H1 (cell line): Measurements from ENCODE around the gene CYREN. TPM values are rescaled to one million over a fixed set of nuclear protein-coding genes. Genes with fewer than 3 reads are reported as not detected.

Source experiments
- CTCF ChIA-PET: fragments of 300-600 bp; sonication (Branson Sonifier 250); formaldehyde crosslinking; loops from one replicate; lab custom pipeline; 2021; ENCODE audit not compliant: partially characterized antibody; lab: Charles Lee
- POLR2A ChIA-PET: fragments of 300-600 bp; sonication (Branson Sonifier 250); formaldehyde crosslinking; loops from one replicate; lab custom pipeline; 2021; ENCODE audit warnings: inconsistent platforms; ENCODE audit not compliant: partially characterized antibody; lab: Charles Lee
- DNase-seq, 2 experiments: peaks; one replicate each; pipeline versions ENCODE4 v3.0.0 to v3.0.0-alpha.2; 2010 to 2022; ENCODE audit warnings: low spot score in 2 of 2, low read depth in 1 of 2, mixed read lengths in 1 of 2
- FAIRE-seq: peaks from 2 replicates; lab custom pipeline; 2011; peaks lifted over from hg19 to GRCh38; lab: Jason Lieb, UNC
- H2AFZ ChIP-seq: 2 replicates; pipeline ENCODE4 v1.8.1; 2012; ENCODE audit warnings: low read length, inconsistent platforms
- H2AK5ac ChIP-seq: 2 replicates; pipeline ENCODE4 v1.6.1; 2013; ENCODE audit warnings: low read depth, low read length
- H2BK120ac ChIP-seq: replicated peaks from 2 replicates; pipeline ENCODE3; 2013; ENCODE audit warnings: low read depth, low read length, inconsistent platforms
- H2BK12ac ChIP-seq: 2 replicates; pipeline ENCODE4 v1.6.1; 2013; ENCODE audit warnings: low read depth, low read length
- H2BK15ac ChIP-seq: 2 replicates; pipeline ENCODE4 v1.6.1; 2013; ENCODE audit warnings: low read length
- H2BK20ac ChIP-seq: 2 replicates; pipeline ENCODE4 v1.6.1; 2013; ENCODE audit warnings: low read length
- H2BK5ac ChIP-seq: 2 replicates; pipeline ENCODE4 v1.6.1; 2013; ENCODE audit warnings: low read depth, low read length
- H3K14ac ChIP-seq: 2 replicates; pipeline ENCODE4 v1.6.1; 2013; ENCODE audit warnings: inconsistent platforms; ENCODE audit not compliant: insufficient read length
- H3K18ac ChIP-seq: 2 replicates; pipeline ENCODE4 v1.6.1; 2013; ENCODE audit warnings: low read length; ENCODE audit errors: extremely low read depth
- H3K23ac ChIP-seq: 2 replicates; pipeline ENCODE4 v1.6.1; 2013; ENCODE audit warnings: inconsistent platforms; ENCODE audit not compliant: insufficient read length
- H3K23me2 ChIP-seq: 2 replicates; pipeline ENCODE4 v1.6.1; 2013; ENCODE audit warnings: low read depth, low read length
- H3K27ac ChIP-seq: 2 replicates; pipeline ENCODE4 v1.6.1; 2011; ENCODE audit warnings: low read depth, low read length, inconsistent platforms
- H3K27me3 ChIP-seq, 4 experiments: replicated peaks in 1 of 4; 1 replicate in 1 of 4; 2 replicates in 3 of 4; pipeline versions ENCODE4 v1.6.1 to v1.8.1; 2011 to 2013; ENCODE audit warnings: low read length in 3 of 4, mild to moderate bottlenecking in 3 of 4, inconsistent platforms in 2 of 4, mixed read lengths in 2 of 4, moderate library complexity in 1 of 4; ENCODE audit not compliant: control insufficient read depth in 3 of 4, insufficient read depth in 3 of 4; ENCODE audit errors: extremely low read depth in 1 of 4
- H3K36me3 ChIP-seq, 4 experiments: 2 replicates each; pipeline versions ENCODE4 v1.6.1 to v1.8.1; 2011 to 2013; ENCODE audit warnings: mild to moderate bottlenecking in 4 of 4, low read length in 3 of 4, moderate library complexity in 2 of 4, control low read depth in 1 of 4, inconsistent platforms in 1 of 4; ENCODE audit not compliant: insufficient read depth in 4 of 4, control insufficient read depth in 2 of 4
- H3K4ac ChIP-seq: replicated peaks from 2 replicates; pipeline ENCODE3; 2013; ENCODE audit warnings: low read length, low read depth, mixed read lengths, inconsistent platforms; ENCODE audit not compliant: insufficient read length
- H3K4me1 ChIP-seq, 4 experiments: replicated peaks in 1 of 4; 1 replicate in 1 of 4; 2 replicates in 3 of 4; pipeline versions ENCODE4 v1.6.1 to v1.8.1; 2011 to 2013; ENCODE audit warnings: low read length in 3 of 4, inconsistent platforms in 2 of 4, mixed read lengths in 1 of 4; ENCODE audit not compliant: insufficient read depth in 4 of 4, control insufficient read depth in 3 of 4
- H3K4me2 ChIP-seq, 2 experiments: 2 replicates each; pipeline versions ENCODE4 v1.6.1 to v1.8.1; 2011 to 2013; ENCODE audit warnings: low read depth in 2 of 2, low read length in 2 of 2, control low read depth in 1 of 2, inconsistent platforms in 1 of 2, mild to moderate bottlenecking in 1 of 2; ENCODE audit not compliant: insufficient read depth in 1 of 2
- H3K4me3 ChIP-seq, 4 experiments: fragments of 200-600, 300-600 bp in 1 of 4; sonication (generic), shearing (Covaris generic), sonication (Bioruptor Twin) in 1 of 4; 2 replicates each; pipeline versions ENCODE4 v1.5.1 to v1.8.1; 2011 to 2016; ENCODE audit warnings: low read length in 4 of 4, low read depth in 3 of 4, control low read depth in 2 of 4, inconsistent platforms in 2 of 4, mild to moderate bottlenecking in 2 of 4, mixed read lengths in 1 of 4, moderate library complexity in 1 of 4; ENCODE audit not compliant: insufficient read depth in 2 of 4; ENCODE audit errors: extremely low read depth in 1 of 4
- H3K56ac ChIP-seq: replicated peaks from 2 replicates; pipeline ENCODE3; 2013; ENCODE audit warnings: low read depth, mild to moderate bottlenecking, mixed read lengths, low read length, inconsistent platforms; ENCODE audit not compliant: insufficient read length
- H3K79me1 ChIP-seq: 2 replicates; pipeline ENCODE4 v1.6.1; 2013; ENCODE audit warnings: low read depth, low read length, control low read depth
- H3K79me2 ChIP-seq, 2 experiments: 2 replicates each; pipeline versions ENCODE4 v1.6.1 to v1.8.1; 2012 to 2013; ENCODE audit warnings: low read length in 2 of 2, mild to moderate bottlenecking in 2 of 2, inconsistent platforms in 1 of 2; ENCODE audit not compliant: insufficient read depth in 2 of 2, control insufficient read depth in 1 of 2
- H3K9ac ChIP-seq, 4 experiments: replicated peaks in 1 of 4; 1 replicate in 1 of 4; 2 replicates in 3 of 4; pipeline versions ENCODE4 v1.6.1 to v1.8.1; 2011 to 2013; ENCODE audit warnings: low read depth in 3 of 4, low read length in 3 of 4, control low read depth in 2 of 4, mild to moderate bottlenecking in 2 of 4, moderate library complexity in 2 of 4, inconsistent platforms in 1 of 4; ENCODE audit errors: extremely low read depth in 1 of 4
- H3K9me3 ChIP-seq, 2 experiments: 2 replicates each; pipeline versions ENCODE4 v1.6.1 to v1.8.1; 2012 to 2013; ENCODE audit warnings: mild to moderate bottlenecking in 2 of 2, moderate library complexity in 2 of 2, control low read depth in 1 of 2, inconsistent platforms in 1 of 2, low read depth in 1 of 2, low read length in 1 of 2, mixed read lengths in 1 of 2; ENCODE audit not compliant: insufficient read depth in 2 of 2
- H4K20me1 ChIP-seq, 2 experiments: replicated peaks in 1 of 2; 2 replicates each; pipeline versions ENCODE3 to v1.8.1; 2011 to 2013; ENCODE audit warnings: inconsistent platforms in 2 of 2, low read length in 2 of 2, mild to moderate bottlenecking in 1 of 2; ENCODE audit not compliant: insufficient read depth in 2 of 2, control insufficient read depth in 1 of 2
- H4K5ac ChIP-seq: 2 replicates; pipeline ENCODE4 v1.6.1; 2013; ENCODE audit warnings: low read length, low read depth, mixed read lengths, inconsistent platforms; ENCODE audit not compliant: insufficient read length
- H4K8ac ChIP-seq: 2 replicates; pipeline ENCODE4 v1.8.0; 2013; ENCODE audit warnings: mild to moderate bottlenecking, moderate library complexity, low read length, inconsistent platforms; ENCODE audit not compliant: insufficient read depth; ENCODE audit errors: extremely low read depth
- H4K91ac ChIP-seq: replicated peaks from 2 replicates; pipeline ENCODE3; 2013; ENCODE audit warnings: low read length, mixed read lengths, inconsistent platforms; ENCODE audit not compliant: insufficient read length
- CHD2 ChIP-seq: IDR thresholded peaks from 2 replicates; pipeline ENCODE4 v1.6.1; 2012; ENCODE audit warnings: low read length, improper control_type of control experiment
- EGR1 ChIP-seq: IDR thresholded peaks from 2 replicates; pipeline ENCODE4 v1.6.1; 2011; ENCODE audit warnings: low read depth, low read length, borderline replicate concordance
- HDAC2 ChIP-seq, 2 experiments: fragments of 300-600 bp in 1 of 2; sonication (generic) in 1 of 2; IDR thresholded peaks; 2 replicates each; pipeline ENCODE4 v1.6.1; 2011 to 2012; ENCODE audit warnings: low read depth in 2 of 2, low read length in 2 of 2, mild to moderate bottlenecking in 2 of 2, moderate library complexity in 2 of 2, borderline replicate concordance in 1 of 2, inconsistent platforms in 1 of 2
- JUN ChIP-seq: IDR thresholded peaks from 2 replicates; pipeline ENCODE4 v1.6.1; 2011; ENCODE audit warnings: low read depth, mild to moderate bottlenecking, improper control_type of control experiment, low read length
- RAD21 ChIP-seq, 2 experiments: IDR thresholded peaks in 1 of 2; conservative IDR thresholded peaks in 1 of 2; 2 replicates each; pipeline ENCODE4 v1.6.1; 2011; ENCODE audit warnings: low read depth in 2 of 2, low read length in 2 of 2, improper control_type of control experiment in 1 of 2, inconsistent platforms in 1 of 2, mild to moderate bottlenecking in 1 of 2, moderate library complexity in 1 of 2
- TCF12 ChIP-seq: IDR thresholded peaks from 2 replicates; pipeline ENCODE4 v1.6.1; 2011; ENCODE audit warnings: low read depth, mild to moderate bottlenecking, low read length
- YY1 ChIP-seq: IDR thresholded peaks from 2 replicates; pipeline ENCODE4 v1.6.1; 2011; ENCODE audit warnings: low read depth, mild to moderate bottlenecking, low read length
- WGBS, 2 experiments: shearing (Covaris generic) in 1 of 2; methylation state at CpG; one replicate each; pipeline versions ENCODE4 v1.1.6 to v1.1.7; 2013 to 2015; ENCODE audit warnings: low lambda C conversion rate in 2 of 2, mixed read lengths in 2 of 2, inconsistent platforms in 1 of 2, low coverage in 1 of 2, missing lambda C conversion rate in 1 of 2; ENCODE audit not compliant: insufficient replicate concordance in 2 of 2, insufficient coverage in 1 of 2, insufficient read length in 1 of 2; ENCODE audit errors: extremely low coverage in 1 of 2, missing lambda C conversion rate in 1 of 2; 5-methylcytosine and 5-hydroxymethylcytosine counted together
- polyA plus RNA-seq, 7 experiments: library from polyadenylated mRNA; depleted of rRNA in 3 of 7; stranded (reverse) in 5 of 7; unstranded in 2 of 7; fragments of >200 nt in 5 of 7; fragments of 200-250 nt in 2 of 7; gene quantifications; 1 replicate in 5 of 7; 2 replicates in 1 of 7; 4 replicates in 1 of 7; pipeline versions ENCODE4 v1.2.1 to v1.2.3, GENCODE V29; 2011 to 2013; ENCODE audit warnings: missing spikeins in 2 of 7, mixed read lengths in 2 of 7
- total RNA-seq: library from RNA; stranded (reverse); fragmentation: NEBNext Ultra II Directional; extraction: Animal tissue kit (Norgen Biotek cat#: 25700); gene quantifications from 2 replicates; pipeline ENCODE4 v1.2.1, GENCODE V29; 2021
- TF ChIP-seq, protein P1 (sequence below): IDR thresholded peaks from 2 replicates; pipeline ENCODE4 v1.6.1; 2011; ENCODE audit warnings: low read depth, mild to moderate bottlenecking, low read length; ENCODE audit not compliant: insufficient read depth
- TF ChIP-seq, protein P2 (sequence below), 3 experiments: IDR thresholded peaks; 1 replicate in 2 of 3; 2 replicates in 1 of 3; pipeline versions ENCODE4 v1.5.1 to v1.6.1; 2011; ENCODE audit warnings: low read length in 3 of 3, mild to moderate bottlenecking in 3 of 3, inconsistent platforms in 2 of 3, low read depth in 1 of 3, moderate library complexity in 1 of 3; ENCODE audit not compliant: insufficient read depth in 1 of 3; ENCODE audit errors: control extremely low read depth in 1 of 3

The CYREN gene
- total and polyA plus RNA-seq, 2 of the 8 experiments (the other 6 are each of a cell fraction or from before 2014, with no cell fraction given): 25.1 to 46.2 TPM

DNA sequence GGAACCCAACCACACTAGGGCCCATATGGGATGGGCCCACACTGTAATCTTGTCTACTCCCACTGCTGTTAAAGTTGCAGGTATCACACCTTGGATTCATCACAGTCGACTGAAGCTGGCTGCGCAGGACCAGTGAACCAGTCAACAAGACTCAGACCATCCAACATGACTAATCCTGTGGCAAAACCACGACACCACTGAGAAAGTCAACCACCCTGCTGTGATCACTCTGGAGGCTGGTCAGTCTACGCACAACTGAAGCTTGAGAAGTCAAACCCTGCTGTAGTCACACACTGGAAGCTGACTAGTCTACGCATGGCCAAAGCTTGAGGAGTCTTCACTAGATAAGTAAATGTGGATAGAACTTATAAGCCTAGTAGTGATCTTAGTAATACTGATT is 9.6 kb upstream of the CYREN start:
- peaks cover 22 to 35% of the 10 kb centered on the region in 2 experiments for H3K9me3 ChIP-seq
- H2AK5ac ChIP-seq: no peak overlapping the region
- no peak overlapping the region for H2BK5ac ChIP-seq
- WGBS, 2 experiments: 96% methylated on average over 5 of the region's 5 CpGs; no CpG with 5 or more reads in 1 of the 2 experiments
- no peaks in the 10 kb centered on the region for H3K27me3 ChIP-seq
- H4K20me1 ChIP-seq: no peaks in the 10 kb centered on the region
- peaks cover 0 to 13% (median 1%) of the 10 kb centered on the region in 4 experiments; a peak in 4 of 8 replicates for H3K36me3 ChIP-seq
- H4K8ac ChIP-seq: no peak overlapping the region
- H3K4ac ChIP-seq: no peak overlapping the region
- H3K56ac ChIP-seq: no peak overlapping the region
- H2BK120ac ChIP-seq: no peak overlapping the region
- H3K79me1 ChIP-seq: no peaks in the 10 kb centered on the region
- CTCF ChIA-PET: interaction anchor here (0.8 to 2.1 kb wide), 4 partner anchors 9 to 193 kb away, joined by 3 to 5 read pairs (median 4); partner anchors contain the start of genes AGBL3 and STRA8
- no peaks in the 10 kb centered on the region for H3K23me2 ChIP-seq
- no peak overlapping the region for H3K27ac ChIP-seq
- H3K14ac ChIP-seq: no peak overlapping the region
- H3K9ac ChIP-seq: no peak overlapping the region
- no peak for DNase-seq
- no peak overlapping the region for H2BK20ac ChIP-seq
- peaks cover 0 to 3% (median 2%) of the 10 kb centered on the region in 4 experiments; a peak in 3 of 7 replicates for H3K4me1 ChIP-seq
- H4K5ac ChIP-seq: no peak overlapping the region
- H3K79me2 ChIP-seq: no peaks in the 10 kb centered on the region
- POLR2A ChIA-PET: interaction anchor here (2.2 to 4.3 kb wide), 2 partner anchors 9 to 16 kb away, joined by 7 to 20 read pairs; partner anchors contain the start of gene CYREN
- no peak overlapping the region for H3K4me3 ChIP-seq
- H3K4me2 ChIP-seq: no peak overlapping the region
- no peak overlapping the region for H2BK12ac ChIP-seq
- no peak for FAIRE-seq
- H2BK15ac ChIP-seq: no peak overlapping the region
- no peak overlapping the region for H3K23ac ChIP-seq
- H3K18ac ChIP-seq: no peak overlapping the region
- TF ChIP-seq JUN (no peak), HDAC2 (IDR thresholded peaks at IDR 0.05; ENCODE audit: borderline replicate concordance in 1 of 2, low read depth in 2 of 2, low read length in 2 of 2) (no peak), CHD2 (no peak), YY1 (no peak), EGR1 (no peak), TCF12 (no peak), RAD21 (IDR thresholded peaks at IDR 0.05 in 1 of 2, conservative IDR thresholded peaks at IDR 0.05 in 1 of 2; ENCODE audit: low read depth in 2 of 2, low read length in 2 of 2) (no peak)
- TF ChIP-seq, protein P1, sequence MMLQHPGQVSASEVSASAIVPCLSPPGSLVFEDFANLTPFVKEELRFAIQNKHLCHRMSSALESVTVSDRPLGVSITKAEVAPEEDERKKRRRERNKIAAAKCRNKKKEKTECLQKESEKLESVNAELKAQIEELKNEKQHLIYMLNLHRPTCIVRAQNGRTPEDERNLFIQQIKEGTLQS: no peak
- TF ChIP-seq, protein P2, sequence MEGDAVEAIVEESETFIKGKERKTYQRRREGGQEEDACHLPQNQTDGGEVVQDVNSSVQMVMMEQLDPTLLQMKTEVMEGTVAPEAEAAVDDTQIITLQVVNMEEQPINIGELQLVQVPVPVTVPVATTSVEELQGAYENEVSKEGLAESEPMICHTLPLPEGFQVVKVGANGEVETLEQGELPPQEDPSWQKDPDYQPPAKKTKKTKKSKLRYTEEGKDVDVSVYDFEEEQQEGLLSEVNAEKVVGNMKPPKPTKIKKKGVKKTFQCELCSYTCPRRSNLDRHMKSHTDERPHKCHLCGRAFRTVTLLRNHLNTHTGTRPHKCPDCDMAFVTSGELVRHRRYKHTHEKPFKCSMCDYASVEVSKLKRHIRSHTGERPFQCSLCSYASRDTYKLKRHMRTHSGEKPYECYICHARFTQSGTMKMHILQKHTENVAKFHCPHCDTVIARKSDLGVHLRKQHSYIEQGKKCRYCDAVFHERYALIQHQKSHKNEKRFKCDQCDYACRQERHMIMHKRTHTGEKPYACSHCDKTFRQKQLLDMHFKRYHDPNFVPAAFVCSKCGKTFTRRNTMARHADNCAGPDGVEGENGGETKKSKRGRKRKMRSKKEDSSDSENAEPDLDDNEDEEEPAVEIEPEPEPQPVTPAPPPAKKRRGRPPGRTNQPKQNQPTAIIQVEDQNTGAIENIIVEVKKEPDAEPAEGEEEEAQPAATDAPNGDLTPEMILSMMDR (IDR thresholded peaks at IDR 0.05; ENCODE audit: control extremely low read depth in 1 of 3, insufficient read depth in 1 of 3, low read depth in 1 of 3, low read length in 3 of 3): no peak
- H2AFZ ChIP-seq: no peak overlapping the region
- no peak overlapping the region for H4K91ac ChIP-seq
